ENCODE data around the gene PLEK2. TPM values are rescaled to one million over a fixed set of nuclear protein-coding genes. Genes with fewer than 3 reads are reported as not detected.

The PLEK2 gene
- total and polyA plus RNA-seq, 2 of the 13 experiments (the other 11 are each of a cell fraction or from before 2014, with no cell fraction given): 0.26 to 1.5 TPM

- no peaks in the 10 kb centered on the region for H3K79me2 ChIP-seq (ENCODE audit: insufficient read depth, low read length)
- intact Hi-C loops (cut with micrococcal nuclease; ENCODE audit: unreplicated experiment) (loop anchor here (10.0 kb wide), 2 partner anchors 245 to 285 kb away; partner anchors contain the start of gene RDH12), in situ Hi-C loops (cut with HindIII; ENCODE audit: extremely low pct_ligation_motif_present, low pct_unique_long_range_greater_than_20kb) (loop anchor here (5.0 kb wide), 1 partner anchor 147 kb away; no protein-coding TSS in a partner anchor)
- no peak overlapping the region for H3K27ac ChIP-seq (ENCODE audit: extremely low read length, insufficient read depth, low read length)
- no peak overlapping the region for H3K9ac ChIP-seq (ENCODE audit: insufficient read depth, low read depth, low read length)
- H3K36me3 ChIP-seq (replicated peaks in 1 of 2; ENCODE audit: control insufficient read depth in 1 of 2, insufficient read depth in 2 of 2, low read length in 2 of 2): no peaks in the 10 kb centered on the region
- DNase-seq (ENCODE audit: low spot score): peak; percentile 32
- peak; percentile 90 for ATAC-seq
- WGBS (ENCODE audit: low lambda C conversion rate): 12% methylated on average over 10 of the region's 12 CpGs
- CTCF ChIA-PET (ENCODE audit: low intra/inter-chr PET ratio, low total read pairs): interaction anchor here (0.8 kb wide), 1 partner anchor 1061 kb away, joined by 3 read pairs; no protein-coding TSS in a partner anchor
- no peak overlapping the region for H2AFZ ChIP-seq (ENCODE audit: low read length)
- peaks cover 10% of the 10 kb centered on the region; the same call in 1 of the 2 replicates for H3K4me1 ChIP-seq (ENCODE audit: insufficient read depth, low read length)
- no peak for FAIRE-seq
- no peak overlapping the region for H3K4me3 ChIP-seq (replicated peaks in 1 of 3; ENCODE audit: insufficient read depth in 1 of 3, low read depth in 2 of 3, low read length in 3 of 3)
- H3K9me3 ChIP-seq (ENCODE audit: low read length): no peaks in the 10 kb centered on the region
- peaks cover 2 to 6% of the 10 kb centered on the region in 2 experiments; a peak in 3 of 5 replicates for H3K27me3 ChIP-seq (ENCODE audit: control insufficient read depth in 1 of 2, insufficient read depth in 2 of 2, low read length in 2 of 2)
- peak overlapping the region; percentile 14; the same call in 1 of the 2 replicates for H3K4me2 ChIP-seq (ENCODE audit: low read depth, low read length)
- BruUV-seq (replicated peaks): no TSS peak
- POLR2A ChIA-PET: no interaction called here
- H4K20me1 ChIP-seq (ENCODE audit: insufficient read depth, low read length): no peaks in the 10 kb centered on the region
- TF ChIP-seq PATZ1 (CRISPR knock-in tag; IDR thresholded peaks at IDR 0.05): peak; percentile 41; the same call in 1 of the 2 replicates
- peak; percentile 61 for TF ChIP-seq XRCC5 (optimal IDR thresholded peaks at IDR 0.05; ENCODE audit: low read length)
- TF ChIP-seq CTCF (CRISPR knock-in tag; IDR thresholded peaks at IDR 0.05): peak; percentile 80
- no peak for TF ChIP-seq PBX2 (CRISPR knock-in tag; IDR thresholded peaks at IDR 0.05)
- peak; percentile 60 for TF ChIP-seq STAG1 (CRISPR knock-in tag; IDR thresholded peaks at IDR 0.05)
- TF ChIP-seq ZNF770 (CRISPR knock-in tag; IDR thresholded peaks at IDR 0.05): 0 out of 2 replicates have a peak, but pooled peaks have one; percentile 13
- TF ChIP-seq THAP7 (CRISPR knock-in tag; IDR thresholded peaks at IDR 0.05): no peak
- no peak for TF ChIP-seq KDM5B (CRISPR knock-in tag; IDR thresholded peaks at IDR 0.05; ENCODE audit: borderline replicate concordance)
- peak; percentile 88 for TF ChIP-seq PITX1 (CRISPR knock-in tag; IDR thresholded peaks at IDR 0.05)
- TF ChIP-seq SMC3 (IDR thresholded peaks at IDR 0.05; ENCODE audit: low read length): 0 out of 2 replicates have a peak, but pooled peaks have one; percentile 19
- TF ChIP-seq HMGXB4 (CRISPR knock-in tag; IDR thresholded peaks at IDR 0.05; ENCODE audit: borderline replicate concordance in 1 of 2, low read depth in 1 of 2): no peak
- TF ChIP-seq ZNF317 (CRISPR knock-in tag; IDR thresholded peaks at IDR 0.05): peak; percentile 95
Observed at GRCh38 chr14:67420102-67420739, 8.3 kb upstream of the PLEK2 start.
